ENCODE data around the gene CCHCR1. TPM values are rescaled to one million over a fixed set of nuclear protein-coding genes. Genes with fewer than 3 reads are reported as not detected.

Gene CCHCR1
- total RNA-seq, 2 donors from 2014 or later = 29.2 to 54.1 TPM

GRCh38 chr6:31110825-31111582 is 46.6 kb downstream of the CCHCR1 start:
- Mint-ChIP-seq H3K36me3 (no peaks in the 10 kb centered on the region), H3K4me1 (ENCODE audit: low read depth in 2 of 2) (peaks cover 0 to 2% of the 10 kb centered on the region in 2 donors), H3K4me3 (no peak overlapping the region), H3K27ac (no peak overlapping the region), H3K27me3 (peaks cover 20 to 39% of the 10 kb centered on the region in 2 donors), H3K9me3 (no peaks in the 10 kb centered on the region)
- DNase-seq (ENCODE audit: low spot score) (no peak), ATAC-seq (no peak)

GRCh38 chr6:31107052-31107451 is 50.5 kb downstream of the CCHCR1 start:
- Mint-ChIP-seq H3K4me3 (no peak overlapping the region), H3K4me1 (ENCODE audit: low read depth in 2 of 2) (peaks cover 0 to 2% of the 10 kb centered on the region in 2 donors), H3K27ac (no peak overlapping the region), H3K9me3 (no peaks in the 10 kb centered on the region), H3K36me3 (no peaks in the 10 kb centered on the region), H3K27me3 (peaks cover 11 to 17% of the 10 kb centered on the region in 2 donors)
- no peak for DNase-seq (ENCODE audit: low spot score)
- ATAC-seq = no peak

GRCh38 chr6:31103136-31103535 is 54.5 kb downstream of the CCHCR1 start:
- Mint-ChIP-seq H3K4me3 (no peak overlapping the region), H3K27me3 (peaks cover 3 to 8% of the 10 kb centered on the region in 2 donors), H3K27ac (no peak overlapping the region), H3K4me1 (ENCODE audit: low read depth in 2 of 2) (no peaks in the 10 kb centered on the region), H3K9me3 (no peaks in the 10 kb centered on the region), H3K36me3 (no peaks in the 10 kb centered on the region)
- DNase-seq (ENCODE audit: low spot score) (no peak), ATAC-seq (no peak)

- Mint-ChIP-seq H3K4me3 (no peak overlapping the region), H3K9me3 (no peaks in the 10 kb centered on the region), H3K27me3 (peaks cover 0 to 8% of the 10 kb centered on the region in 2 donors), H3K36me3 (no peaks in the 10 kb centered on the region), H3K4me1 (ENCODE audit: low read depth in 2 of 2) (peaks cover 14 to 15% of the 10 kb centered on the region in 2 donors), H3K27ac (no peak overlapping the region)
- ATAC-seq = no peak
- DNase-seq (ENCODE audit: low spot score) = no peak
Measured at GRCh38 chr6:31098449-31098938, 59.1 kb downstream of the CCHCR1 start.

- H3K4me3 Mint-ChIP-seq = no peak overlapping the region
- H3K27me3 Mint-ChIP-seq = peaks cover 0 to 8% of the 10 kb centered on the region in 2 donors
- H3K27ac Mint-ChIP-seq = no peak overlapping the region
- H3K36me3 Mint-ChIP-seq = no peaks in the 10 kb centered on the region
- DNase-seq (ENCODE audit: low spot score) (no peak), ATAC-seq (no peak)
- H3K4me1 Mint-ChIP-seq (ENCODE audit: low read depth in 2 of 2) = peaks cover 14 to 15% of the 10 kb centered on the region in 2 donors
- no peaks in the 10 kb centered on the region for H3K9me3 Mint-ChIP-seq
Measured at GRCh38 chr6:31096656-31097055, 60.9 kb downstream of the CCHCR1 start.

GRCh38 chr6:31096215-31096614 is 61.4 kb downstream of the CCHCR1 start:
- H3K27ac Mint-ChIP-seq = no peak overlapping the region
- H3K36me3 Mint-ChIP-seq = no peaks in the 10 kb centered on the region
- no peak for ATAC-seq
- DNase-seq (ENCODE audit: low spot score) = no peak
- H3K4me3 Mint-ChIP-seq = no peak overlapping the region
- peaks cover 14 to 15% of the 10 kb centered on the region in 2 donors for H3K4me1 Mint-ChIP-seq (ENCODE audit: low read depth in 2 of 2)
- H3K9me3 Mint-ChIP-seq = no peaks in the 10 kb centered on the region
- peaks cover 0 to 8% of the 10 kb centered on the region in 2 donors for H3K27me3 Mint-ChIP-seq

GRCh38 chr6:31094389-31094881 is 63.2 kb downstream of the CCHCR1 start:
- Mint-ChIP-seq H3K27me3 (no peaks in the 10 kb centered on the region), H3K36me3 (no peaks in the 10 kb centered on the region), H3K4me3 (peak overlapping the region; percentile 42), H3K4me1 (ENCODE audit: low read depth in 2 of 2) (peaks cover 14 to 15% of the 10 kb centered on the region in 2 donors), H3K27ac (peak overlapping the region; percentile 25 to 82), H3K9me3 (no peaks in the 10 kb centered on the region)
- ATAC-seq (peak in 1 of 2 donors; percentile 69), DNase-seq (ENCODE audit: low spot score) (no peak)

GRCh38 chr6:31092769-31093505 is 64.7 kb downstream of the CCHCR1 start:
- ATAC-seq (no peak), DNase-seq (ENCODE audit: low spot score) (no peak)
- peaks cover 14 to 15% of the 10 kb centered on the region in 2 donors for H3K4me1 Mint-ChIP-seq (ENCODE audit: low read depth in 2 of 2)
- no peaks in the 10 kb centered on the region for H3K27me3 Mint-ChIP-seq
- H3K4me3 Mint-ChIP-seq = no peak overlapping the region
- H3K36me3 Mint-ChIP-seq = no peaks in the 10 kb centered on the region
- H3K9me3 Mint-ChIP-seq = no peaks in the 10 kb centered on the region
- no peak overlapping the region for H3K27ac Mint-ChIP-seq

Other genes with a start within 250 kb of the CCHCR1 start
- gene GTF2H4, start 249.6 kb downstream of the CCHCR1 start, total RNA-seq = 10 to 100 TPM; 29.4 to 49.5 TPM
- gene VARS2, start 243.6 kb downstream of the CCHCR1 start, total RNA-seq = 10 to 100 TPM; 47.2 to 90.5 TPM
- not detected for gene SFTA2, start 225.6 kb downstream of the CCHCR1 start, total RNA-seq
- gene MUCL3, start 216.8 kb downstream of the CCHCR1 start, total RNA-seq = not detected
- not detected for gene MUC21, start 174.1 kb downstream of the CCHCR1 start, total RNA-seq
- not detected for gene MUC22, start 147.3 kb downstream of the CCHCR1 start, total RNA-seq
- gene C6orf15, start 45.2 kb downstream of the CCHCR1 start, total RNA-seq = not detected
- not detected for gene PSORS1C1, start 43.0 kb downstream of the CCHCR1 start, total RNA-seq
- not detected for gene CDSN, start 37.4 kb downstream of the CCHCR1 start, total RNA-seq
- gene PSORS1C2, start 18.7 kb downstream of the CCHCR1 start, total RNA-seq = not detected
- 10 to 100 TPM; 59.0 to 96.5 TPM for gene TCF19, start 787 bp upstream of the CCHCR1 start, total RNA-seq
- gene POU5F1, start 12.9 kb upstream of the CCHCR1 start, total RNA-seq = under 1 TPM in 1 of 2 donors, not detected in 1; 0.21 TPM
- 1,000 to 10,000 TPM; 1,205 to 1,894 TPM for gene HLA-C, start 114.3 kb upstream of the CCHCR1 start, total RNA-seq
- gene HLA-B, start 199.4 kb upstream of the CCHCR1 start, total RNA-seq = 1,000 to 10,000 TPM; 3,852 to 7,384 TPM
- 10 to 100 TPM; 14.2 to 16.9 TPM for gene MICA, start 245.8 kb upstream of the CCHCR1 start, total RNA-seq